Body of pancreas (tissue), 4 donors: Measurements from ENCODE around the gene WNK2. TPM values are rescaled to one million over a fixed set of nuclear protein-coding genes. Genes with fewer than 3 reads are reported as not detected.

Source experiments
- ATAC-seq: fragments of 150-250 bp; one replicate; pipeline ENCODE4 v1.9.1; 2016
- DNase-seq, 4 donors: peaks; one replicate each; pipeline ENCODE4 v3.0.0-alpha.2; 2019
- H3K27ac ChIP-seq, 4 donors: fragments of 200-600 bp; sonication (generic); 1 replicate in 3 of 4; 2 replicates in 1 of 4; pipeline versions ENCODE4 v1.5.1 to v1.6.1; 2016 to 2019; ENCODE audit warnings: mild to moderate bottlenecking in 1 of 4, mixed read lengths in 1 of 4, moderate library complexity in 1 of 4
- H3K27me3 ChIP-seq, 2 donors: fragments of 200-600 bp; sonication (generic); one replicate each; pipeline ENCODE4 v1.6.0; 2016; ENCODE audit warnings: mild to moderate bottlenecking in 1 of 2
- H3K36me3 ChIP-seq, 2 donors: fragments of 200-600 bp; sonication (generic); replicated peaks in 1 of 2; 2 replicates each; pipeline ENCODE4 v1.5.1; 2016; ENCODE audit warnings: low read depth in 2 of 2; ENCODE audit not compliant: insufficient read depth in 1 of 2
- H3K4me1 ChIP-seq: fragments of 200-600 bp; sonication (generic); one replicate; pipeline ENCODE4 v1.6.0; 2016
- H3K4me3 ChIP-seq, 2 donors: fragments of 200-600 bp; sonication (generic); 1 replicate in 1 of 2; 2 replicates in 1 of 2; pipeline ENCODE4 v1.5.1; 2016 to 2019
- H3K9me3 ChIP-seq, 3 donors: fragments of 200-600 bp; sonication (generic); 1 replicate in 2 of 3; 2 replicates in 1 of 3; pipeline ENCODE4 v1.5.1; 2016
- POLR2A ChIP-seq, 3 donors: fragments of 450-650 bp; IDR thresholded peaks; one replicate each; pipeline ENCODE4 v1.6.1; 2016; ENCODE audit warnings: antibody characterized with exemption in 3 of 3, mild to moderate bottlenecking in 2 of 3
- WGBS, 2 donors: methylation state at CpG; one replicate each; pipeline ENCODE4 v1.1.5; 2017; 5-methylcytosine and 5-hydroxymethylcytosine counted together
- intact Hi-C: fragments of 100-400 bp; cut with DNase I; formaldehyde crosslinking; loops from one replicate; pipeline ENCODE4 v1.15.1; 2023
- total RNA-seq, 2 donors: library from RNA; depleted of rRNA; stranded (reverse); fragments of >200 nt; gene quantifications; one replicate each; pipeline ENCODE4 v1.1.0, GENCODE V29; 2016
- TF ChIP-seq, protein P1 (sequence below), 7 experiments: fragments of 450-650 bp in 4 of 7; fragments of 200-600 bp in 3 of 7; sonication (generic) in 3 of 7; IDR thresholded peaks; one replicate each; pipeline ENCODE4 v1.5.1; 2016 to 2019; ENCODE audit warnings: antibody characterized with exemption in 7 of 7

The WNK2 gene
- total RNA-seq, 2 donors from 2014 or later = 85.4 to 173 TPM

- peaks cover 18% of the 10 kb centered on the region for H3K4me1 ChIP-seq
- intact Hi-C loops = no loop called here
- H3K27ac ChIP-seq = no peak overlapping the region
These were observed 16.1 kb upstream of the WNK2 start for GRCh38 chr9:93167838-93168237.

DNA sequence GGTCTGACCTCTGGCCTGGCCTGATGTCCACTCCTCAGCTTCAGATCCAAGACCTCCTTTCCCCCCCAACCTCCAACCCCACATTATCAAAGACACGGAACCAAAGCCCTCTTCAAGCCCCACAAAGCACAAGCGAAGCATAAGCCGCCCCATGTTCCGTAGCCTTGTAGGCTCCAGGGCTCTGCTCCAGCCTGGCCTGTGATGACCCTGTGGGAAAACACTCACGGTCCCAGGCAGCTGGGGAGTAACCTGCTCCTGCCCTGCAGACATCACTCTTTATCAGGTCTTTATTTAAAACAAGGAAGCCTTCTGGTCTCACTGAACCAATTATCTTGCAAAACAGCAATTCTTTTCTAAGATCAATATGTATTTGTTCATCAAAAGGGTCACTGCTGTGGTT, 15.4 kb upstream of the WNK2 start:
- Histone ChIP-seq H3K4me1 (peaks cover 26% of the 10 kb centered on the region), H3K27me3 (no peaks in the 10 kb centered on the region), H3K36me3 (no peaks in the 10 kb centered on the region), H3K4me3 (no peak overlapping the region), H3K9me3 (no peaks in the 10 kb centered on the region), H3K27ac (no peak overlapping the region)
- DNase-seq = peak in 3 of 4 donors; percentile 38 to 67 (median 53)
- WGBS, 2 donors = 48% methylated on average over 5 of the region's 5 CpGs
- TF ChIP-seq, protein P1, sequence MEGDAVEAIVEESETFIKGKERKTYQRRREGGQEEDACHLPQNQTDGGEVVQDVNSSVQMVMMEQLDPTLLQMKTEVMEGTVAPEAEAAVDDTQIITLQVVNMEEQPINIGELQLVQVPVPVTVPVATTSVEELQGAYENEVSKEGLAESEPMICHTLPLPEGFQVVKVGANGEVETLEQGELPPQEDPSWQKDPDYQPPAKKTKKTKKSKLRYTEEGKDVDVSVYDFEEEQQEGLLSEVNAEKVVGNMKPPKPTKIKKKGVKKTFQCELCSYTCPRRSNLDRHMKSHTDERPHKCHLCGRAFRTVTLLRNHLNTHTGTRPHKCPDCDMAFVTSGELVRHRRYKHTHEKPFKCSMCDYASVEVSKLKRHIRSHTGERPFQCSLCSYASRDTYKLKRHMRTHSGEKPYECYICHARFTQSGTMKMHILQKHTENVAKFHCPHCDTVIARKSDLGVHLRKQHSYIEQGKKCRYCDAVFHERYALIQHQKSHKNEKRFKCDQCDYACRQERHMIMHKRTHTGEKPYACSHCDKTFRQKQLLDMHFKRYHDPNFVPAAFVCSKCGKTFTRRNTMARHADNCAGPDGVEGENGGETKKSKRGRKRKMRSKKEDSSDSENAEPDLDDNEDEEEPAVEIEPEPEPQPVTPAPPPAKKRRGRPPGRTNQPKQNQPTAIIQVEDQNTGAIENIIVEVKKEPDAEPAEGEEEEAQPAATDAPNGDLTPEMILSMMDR (IDR thresholded peaks at IDR 0.05) = no peak
- no peak for TF ChIP-seq POLR2A (IDR thresholded peaks at IDR 0.05)
- intact Hi-C loops = no loop called here
- ATAC-seq = peak; percentile 70

More at GRCh38 chr9:93167838-93168237, 16.1 kb upstream of the WNK2 start:
- TF ChIP-seq, protein P1 (IDR thresholded peaks at IDR 0.05) = no peak
- TF ChIP-seq POLR2A (IDR thresholded peaks at IDR 0.05) = no peak
- Histone ChIP-seq H3K4me3 (no peak overlapping the region), H3K36me3 (no peaks in the 10 kb centered on the region), H3K9me3 (no peaks in the 10 kb centered on the region), H3K27me3 (no peaks in the 10 kb centered on the region)
- 73 to 78% methylated on average over 4 of the region's 4 CpGs for WGBS, 2 donors
- no peak for ATAC-seq
- DNase-seq = no peak

DNA sequence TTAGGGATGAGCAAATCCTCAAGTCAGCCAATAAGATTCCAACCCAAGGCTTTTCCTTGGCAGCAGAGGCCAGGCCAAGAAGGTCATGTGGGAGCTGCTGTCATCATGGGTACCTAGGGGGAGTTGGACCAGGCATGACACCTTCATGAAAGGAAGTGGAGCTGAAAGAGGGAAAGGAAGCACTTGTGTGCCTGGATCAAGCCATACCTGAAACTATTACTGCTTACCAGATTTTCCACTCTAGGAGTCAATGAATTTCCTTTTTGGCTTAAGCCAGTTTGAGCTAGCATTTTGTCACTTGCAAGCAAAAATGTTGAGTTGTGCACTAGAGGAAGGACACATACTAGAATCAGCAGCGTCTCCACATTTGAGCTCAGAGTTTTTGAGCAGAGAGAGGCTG, 14.5 kb upstream of the WNK2 start:
- Histone ChIP-seq H3K4me1 (peaks cover 30% of the 10 kb centered on the region), H3K36me3 (no peaks in the 10 kb centered on the region), H3K4me3 (no peak overlapping the region), H3K27ac (no peak overlapping the region), H3K27me3 (no peaks in the 10 kb centered on the region), H3K9me3 (no peaks in the 10 kb centered on the region)
- intact Hi-C loops = no loop called here
- DNase-seq (no peak), ATAC-seq (no peak)
- WGBS, 2 donors = 73 to 100% methylated on average over 1 of the region's 1 CpG
- no peak for TF ChIP-seq POLR2A (IDR thresholded peaks at IDR 0.05)
- TF ChIP-seq, protein P1 (IDR thresholded peaks at IDR 0.05) = no peak

GRCh38 chr9:93170571-93170970, 13.4 kb upstream of the WNK2 start:
- intact Hi-C loops = no loop called here
- Histone ChIP-seq H3K27me3 (no peaks in the 10 kb centered on the region), H3K9me3 (no peaks in the 10 kb centered on the region), H3K4me1 (peaks cover 30% of the 10 kb centered on the region), H3K27ac (no peak overlapping the region), H3K36me3 (no peaks in the 10 kb centered on the region), H3K4me3 (no peak overlapping the region)
- WGBS, 2 donors = 81 to 89% methylated on average over 5 to 8 of the region's 8 CpGs
- TF ChIP-seq, protein P1 (IDR thresholded peaks at IDR 0.05) = no peak
- no peak for DNase-seq
- no peak for ATAC-seq

DNA sequence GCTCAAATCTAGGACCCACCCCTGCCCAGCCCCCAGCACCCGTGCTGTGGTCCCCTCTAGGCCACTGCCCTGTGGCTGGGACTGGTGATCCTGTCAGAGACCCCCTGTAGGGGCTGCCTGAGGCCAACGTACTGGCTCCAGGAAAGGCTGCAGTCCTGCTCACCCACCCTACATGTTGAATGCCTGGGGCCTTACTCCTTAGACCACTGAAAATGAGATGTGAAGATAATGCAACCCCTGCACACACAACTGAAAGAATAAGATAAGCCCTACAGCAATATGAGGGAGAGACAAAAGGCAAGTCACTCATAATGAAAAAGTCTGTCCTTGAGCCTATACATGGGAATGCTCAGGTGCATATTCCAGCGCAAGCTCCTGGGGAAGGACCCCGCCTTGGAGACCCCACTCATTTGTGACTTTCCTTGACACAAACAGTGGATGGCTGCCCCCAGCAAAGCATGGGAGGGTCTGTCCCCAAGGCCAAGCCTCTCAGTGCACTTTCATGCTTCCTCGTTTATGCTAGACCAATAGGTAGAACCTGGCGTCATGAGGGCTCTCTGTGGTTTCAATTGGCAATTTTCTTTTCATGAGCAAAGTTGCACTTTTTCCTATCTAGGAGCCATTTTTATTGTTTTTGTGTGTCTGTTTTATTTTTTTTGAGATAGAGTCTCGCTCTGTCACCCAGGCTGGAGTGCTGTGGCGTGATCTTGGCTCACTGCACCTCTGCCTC, 12.5 kb upstream of the WNK2 start:
- intact Hi-C loops = no loop called here
- Histone ChIP-seq H3K27ac (no peak overlapping the region), H3K36me3 (no peaks in the 10 kb centered on the region), H3K27me3 (no peaks in the 10 kb centered on the region), H3K9me3 (no peaks in the 10 kb centered on the region), H3K4me3 (no peak overlapping the region), H3K4me1 (peaks cover 30% of the 10 kb centered on the region)
- TF ChIP-seq POLR2A (IDR thresholded peaks at IDR 0.05) = no peak
- TF ChIP-seq, protein P1 (IDR thresholded peaks at IDR 0.05) = no peak
- WGBS, 2 donors = 95% methylated on average over 6 to 8 of the region's 8 CpGs
- DNase-seq (no peak), ATAC-seq (no peak)
